ENCODE results near the gene PLOD2.

The PLOD2 gene

GRCh38 chr3:146019508-146019907 is 141.5 kb downstream of the PLOD2 start:
- H3K4me3 Mint-ChIP-seq = no peak overlapping the region
- no peak overlapping the region for H3K27ac Mint-ChIP-seq
- H3K27me3 Mint-ChIP-seq = no peaks in the 10 kb centered on the region
- H3K4me1 Mint-ChIP-seq = no peaks in the 10 kb centered on the region
- H3K36me3 Mint-ChIP-seq = no peaks in the 10 kb centered on the region
- peaks cover 11% of the 10 kb centered on the region for H3K9me3 Mint-ChIP-seq
